Endothelial cell of umbilical vein (primary cell): ENCODE results near the gene PRR7. TPM values are rescaled to one million over a fixed set of nuclear protein-coding genes. Genes with fewer than 3 reads are reported as not detected.

Experiments used
- BruUV-seq: library from RNA; stranded (reverse); fragments of 400-500 nt; replicated peaks from 2 replicates; lab custom pipeline; 2021; lab: Mats Ljungman, UMichigan
- CTCF ChIA-PET: fragments of 300-600, 350-600 bp; sonication (Branson Sonifier 250); formaldehyde crosslinking; loops from one replicate; lab custom pipeline; 2021; ENCODE audit warnings: antibody characterized with exemption, inconsistent platforms; lab: Charles Lee
- POLR2A ChIA-PET: fragments of 300-600, 350-600 bp; sonication (Branson Sonifier 250); formaldehyde crosslinking; loops from one replicate; lab custom pipeline; 2021; ENCODE audit warnings: antibody characterized with exemption, inconsistent platforms; lab: Charles Lee
- DNase-seq: peaks from one replicate; pipeline ENCODE4 v3.0.0-alpha.2; 2011; ENCODE audit warnings: low read depth, low spot score
- FAIRE-seq: peaks from 2 replicates; lab custom pipeline; 2011; peaks lifted over from hg19 to GRCh38; lab: Jason Lieb, UNC
- H2AFZ ChIP-seq: 2 replicates; pipeline ENCODE4 v1.6.0; 2012; ENCODE audit warnings: low read depth, low read length, control low read depth, inconsistent platforms
- H3K27ac ChIP-seq: 2 replicates; pipeline ENCODE4 v1.5.1; 2011; ENCODE audit warnings: low read depth, mild to moderate bottlenecking, control low read depth, low read length, moderate library complexity; ENCODE audit not compliant: insufficient read depth
- H3K27me3 ChIP-seq, 2 experiments: 2 replicates each; pipeline versions ENCODE4 v1.6.0 to v1.6.1; 2011; ENCODE audit warnings: low read length in 2 of 2, mixed read lengths in 1 of 2; ENCODE audit not compliant: control insufficient read depth in 2 of 2, insufficient read depth in 2 of 2
- H3K36me3 ChIP-seq, 2 experiments: 2 replicates in 1 of 2; 3 replicates in 1 of 2; pipeline ENCODE4 v1.5.1; 2011; ENCODE audit warnings: low read length in 2 of 2, mild to moderate bottlenecking in 1 of 2, moderate library complexity in 1 of 2; ENCODE audit not compliant: control insufficient read depth in 2 of 2, insufficient read depth in 2 of 2; ENCODE audit errors: extremely low read depth in 1 of 2
- H3K4me1 ChIP-seq: 3 replicates; pipeline ENCODE4 v1.5.1; 2011; ENCODE audit warnings: mild to moderate bottlenecking, low read length; ENCODE audit not compliant: control insufficient read depth, insufficient read depth; ENCODE audit errors: extremely low read depth
- H3K4me2 ChIP-seq: 2 replicates; pipeline ENCODE4 v1.6.1; 2011; ENCODE audit warnings: low read length, control low read depth, mixed read lengths; ENCODE audit not compliant: insufficient read depth
- H3K4me3 ChIP-seq, 3 experiments: fragments of 200-600 bp in 1 of 3; sonication (generic), shearing (Covaris generic) in 1 of 3; replicated peaks in 1 of 3; 2 replicates each; pipeline ENCODE4 v1.5.1; 2011 to 2016; ENCODE audit warnings: control low read depth in 3 of 3, low read length in 3 of 3, mild to moderate bottlenecking in 2 of 3, inconsistent platforms in 1 of 3, low read depth in 1 of 3, moderate library complexity in 1 of 3; ENCODE audit not compliant: insufficient read depth in 1 of 3
- H3K79me2 ChIP-seq: 2 replicates; pipeline ENCODE4 v1.6.0; 2012; ENCODE audit warnings: low read length, inconsistent platforms; ENCODE audit not compliant: control insufficient read depth, insufficient read depth
- H3K9ac ChIP-seq: replicated peaks from 2 replicates; pipeline ENCODE3; 2011; ENCODE audit warnings: low read length, control low read depth; ENCODE audit not compliant: insufficient read depth; ENCODE audit errors: extremely low read depth
- H3K9me1 ChIP-seq: replicated peaks from 3 replicates; pipeline ENCODE4 v1.6.0; 2011; ENCODE audit warnings: mild to moderate bottlenecking, low read length; ENCODE audit not compliant: control insufficient read depth, insufficient read depth; ENCODE audit errors: extremely low read depth
- H3K9me3 ChIP-seq: replicated peaks from 2 replicates; pipeline ENCODE4 v1.5.1; 2012; ENCODE audit warnings: low read length, inconsistent platforms; ENCODE audit not compliant: control insufficient read depth, insufficient read depth
- H4K20me1 ChIP-seq: replicated peaks from 2 replicates; pipeline ENCODE3; 2011; ENCODE audit warnings: mild to moderate bottlenecking, low read length; ENCODE audit not compliant: control insufficient read depth, insufficient read depth; ENCODE audit errors: extremely low read depth
- EZH2 ChIP-seq: IDR thresholded peaks from 2 replicates; pipeline ENCODE4 v1.6.1; 2012; ENCODE audit warnings: borderline replicate concordance, low read depth, mild to moderate bottlenecking, moderate library complexity, low read length, inconsistent platforms; ENCODE audit not compliant: severe bottlenecking
- FOS ChIP-seq: IDR thresholded peaks from 2 replicates; pipeline ENCODE4 v1.6.1; 2011; ENCODE audit warnings: mild to moderate bottlenecking, low read length, moderate library complexity, borderline replicate concordance; ENCODE audit not compliant: insufficient read depth
- GATA2 ChIP-seq: IDR thresholded peaks from 2 replicates; pipeline ENCODE4 v1.7.0; 2011; ENCODE audit warnings: low read depth, mild to moderate bottlenecking, moderate library complexity, mixed read lengths, low read length; ENCODE audit not compliant: insufficient read length, insufficient read depth
- JUN ChIP-seq: IDR thresholded peaks from 2 replicates; pipeline ENCODE4 v1.6.1; 2011; ENCODE audit warnings: borderline replicate concordance, low read depth; ENCODE audit not compliant: insufficient read length, insufficient read depth
- MAX ChIP-seq: IDR thresholded peaks from 2 replicates; pipeline ENCODE4 v1.6.1; 2011; ENCODE audit not compliant: insufficient read depth, insufficient read length
- MYC ChIP-seq: IDR thresholded peaks from one replicate; pipeline ENCODE4 v1.6.1; 2011; ENCODE audit warnings: mild to moderate bottlenecking, low read depth, low read length
- POLR2A ChIP-seq: IDR thresholded peaks from 2 replicates; pipeline ENCODE4 v1.6.1; 2012; ENCODE audit warnings: low read depth, mild to moderate bottlenecking, control low read depth, low read length
- POLR2AphosphoS5 ChIP-seq: IDR thresholded peaks from 2 replicates; pipeline ENCODE4 v1.6.1; 2012; ENCODE audit warnings: low read depth, mild to moderate bottlenecking, control low read depth, low read length, moderate library complexity; ENCODE audit not compliant: insufficient read depth
- dilution Hi-C: fragments of 300-500 bp; cut with MboI; formaldehyde crosslinking; loops from one replicate; pipeline ENCODE4 v1.15.0; 2019; ENCODE audit warnings: low sequenced_read_pairs; ENCODE audit not compliant: extremely low pct_ligation_motif_present
- intact Hi-C: fragments of 100-400 bp; cut with micrococcal nuclease; formaldehyde crosslinking; loops from one replicate; pipeline ENCODE4 v1.10.0; 2022
- polyA plus RNA-seq, 4 experiments: library from polyadenylated mRNA; depleted of rRNA in 3 of 4; stranded (reverse) in 3 of 4; unstranded in 1 of 4; fragments of >200 nt; gene quantifications; 2 replicates each; pipeline versions ENCODE4 v1.2.1 to v1.2.3, GENCODE V29; 2011 to 2012; ENCODE audit warnings: missing spikeins in 1 of 4
- total RNA-seq: library from RNA; stranded (reverse); gene quantifications from 2 replicates; pipeline ENCODE4 v1.2.3, GENCODE V29; 2021
- TF ChIP-seq, protein P1 (sequence below), 2 donors: IDR thresholded peaks; 1 replicate in 1 of 2; 2 replicates in 1 of 2; pipeline ENCODE4 v1.5.1; 2011; ENCODE audit warnings: low read length in 2 of 2, mild to moderate bottlenecking in 2 of 2, moderate library complexity in 2 of 2, control low read depth in 1 of 2, inconsistent platforms in 1 of 2, low read depth in 1 of 2; ENCODE audit not compliant: insufficient read depth in 1 of 2; ENCODE audit errors: extremely low read depth in 1 of 2

Gene PRR7
- total and polyA plus RNA-seq, 2 donors (not counting 3 experiments of a cell fraction or from before 2014, with no cell fraction given) = 6.5 to 6.6 TPM

GRCh38 chr5:177494346-177495195 lies 48.0 kb downstream of the PRR7 start:
- intact Hi-C loops = loop anchor here (1.0 to 10.0 kb wide), 6 partner anchors 38 to 960 kb away; partner anchors contain the start of genes N4BP3 and RNF44
- TF ChIP-seq FOS (peak; percentile 72), POLR2AphosphoS5 (peak; percentile 88), POLR2A (no peak), MAX (no peak), GATA2 (no peak), JUN (peak; percentile 71), EZH2 (no peak), MYC (peak; percentile 8)
- TF ChIP-seq, protein P1, sequence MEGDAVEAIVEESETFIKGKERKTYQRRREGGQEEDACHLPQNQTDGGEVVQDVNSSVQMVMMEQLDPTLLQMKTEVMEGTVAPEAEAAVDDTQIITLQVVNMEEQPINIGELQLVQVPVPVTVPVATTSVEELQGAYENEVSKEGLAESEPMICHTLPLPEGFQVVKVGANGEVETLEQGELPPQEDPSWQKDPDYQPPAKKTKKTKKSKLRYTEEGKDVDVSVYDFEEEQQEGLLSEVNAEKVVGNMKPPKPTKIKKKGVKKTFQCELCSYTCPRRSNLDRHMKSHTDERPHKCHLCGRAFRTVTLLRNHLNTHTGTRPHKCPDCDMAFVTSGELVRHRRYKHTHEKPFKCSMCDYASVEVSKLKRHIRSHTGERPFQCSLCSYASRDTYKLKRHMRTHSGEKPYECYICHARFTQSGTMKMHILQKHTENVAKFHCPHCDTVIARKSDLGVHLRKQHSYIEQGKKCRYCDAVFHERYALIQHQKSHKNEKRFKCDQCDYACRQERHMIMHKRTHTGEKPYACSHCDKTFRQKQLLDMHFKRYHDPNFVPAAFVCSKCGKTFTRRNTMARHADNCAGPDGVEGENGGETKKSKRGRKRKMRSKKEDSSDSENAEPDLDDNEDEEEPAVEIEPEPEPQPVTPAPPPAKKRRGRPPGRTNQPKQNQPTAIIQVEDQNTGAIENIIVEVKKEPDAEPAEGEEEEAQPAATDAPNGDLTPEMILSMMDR (IDR thresholded peaks at IDR 0.05; ENCODE audit: extremely low read depth in 1 of 2, insufficient read depth in 1 of 2, low read depth in 1 of 2, low read length in 2 of 2) = peak; percentile 20 to 46

More at GRCh38 chr5:177494346-177495195, 48.0 kb downstream of the PRR7 start:
- H3K9me3 ChIP-seq = no peaks in the 10 kb centered on the region
- dilution Hi-C loops = no loop called here
- H3K4me3 ChIP-seq = peak overlapping the region in 1 of 3 experiments; percentile 9
- no TSS peak for BruUV-seq
- no peak overlapping the region for H2AFZ ChIP-seq
- peaks cover 57% of the 10 kb centered on the region for H3K4me1 ChIP-seq
- peak; percentile 99 for FAIRE-seq
- peak; percentile 92 for DNase-seq
- H3K4me2 ChIP-seq = peak overlapping the region; percentile 70
- peaks cover 44% of the 10 kb centered on the region for H3K79me2 ChIP-seq
- H3K27me3 ChIP-seq = no peaks in the 10 kb centered on the region
- CTCF ChIA-PET = interaction anchor here (0.8 to 3.4 kb wide), 11 partner anchors 20 to 124 kb away, joined by 3 to 15 read pairs (median 4); no protein-coding TSS in a partner anchor
- H3K36me3 ChIP-seq = peaks cover 9 to 22% of the 10 kb centered on the region in 2 experiments
- POLR2A ChIA-PET = interaction anchor here (1.0 to 1.8 kb wide), 5 partner anchors 14 to 69 kb away, joined by 4 to 10 read pairs (median 4); no protein-coding TSS in a partner anchor
- H3K27ac ChIP-seq = peak overlapping the region; percentile 93
- H3K9me1 ChIP-seq = no peaks in the 10 kb centered on the region
- no peaks in the 10 kb centered on the region for H4K20me1 ChIP-seq
- peak overlapping the region; percentile 93 for H3K9ac ChIP-seq
